ENCODE measurements around the gene CLIC4.
"Not testable (repeated sequence)": the region's sequence is repeated elsewhere in the genome, so short reads cannot be mapped to it uniquely, and the experiment has no call there.

Gene CLIC4

DNA sequence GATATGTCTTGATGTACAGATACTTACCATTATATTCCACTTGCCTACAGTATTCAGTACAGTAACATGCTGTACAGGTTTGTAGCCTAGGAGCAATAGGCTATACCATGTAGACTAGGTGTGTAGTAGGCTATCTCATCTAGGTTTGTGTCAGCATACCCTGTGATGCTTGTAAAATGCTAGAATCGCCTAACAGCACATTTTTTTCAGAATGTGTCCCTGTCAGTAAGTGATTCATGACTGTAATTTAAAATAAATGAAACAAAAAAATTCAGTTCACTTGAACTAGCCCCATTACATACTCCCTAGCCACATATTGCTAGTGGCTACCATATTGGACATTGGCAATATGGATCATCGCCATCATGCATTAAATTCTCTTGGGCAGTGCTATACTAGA is 51.3 kb downstream of the CLIC4 start:
- ATAC-seq (ENCODE audit: insufficient read depth, low read depth) (no peak), DNase-seq (no peak)
- Histone ChIP-seq H3K4me2 (ENCODE audit: insufficient read depth, low read length) (no peak overlapping the region), H3K9me3 (ENCODE audit: insufficient read depth, low read length, severe bottlenecking) (peaks cover 13% of the 10 kb centered on the region), H3K27ac (ENCODE audit: low read length) (no peak overlapping the region), H3K36me3 (ENCODE audit: insufficient read depth, low read length) (peaks cover 15% of the 10 kb centered on the region), H3K27me3 (ENCODE audit: insufficient read depth, low read length, poor library complexity) (no peaks in the 10 kb centered on the region), H3K4me3 (ENCODE audit: low read depth in 1 of 2, low read length in 2 of 2) (no peak overlapping the region), H4K20me1 (ENCODE audit: insufficient read depth, low read length) (peaks cover 4% of the 10 kb centered on the region; the same call in 1 of the 2 replicates), H3K79me2 (ENCODE audit: insufficient read depth, low read length) (peaks cover 48% of the 10 kb centered on the region), H2AFZ (ENCODE audit: low read depth, low read length) (no peak overlapping the region), H3K4me1 (ENCODE audit: insufficient read depth, low read length) (no peaks in the 10 kb centered on the region), H3K9ac (ENCODE audit: low read depth, low read length) (no peak overlapping the region)
- no peak for TF ChIP-seq EZH2 (IDR thresholded peaks at IDR 0.05; ENCODE audit: borderline replicate concordance, low read depth, low read length, severe bottlenecking)
- no peak for TF ChIP-seq CTCF (IDR thresholded peaks at IDR 0.05; ENCODE audit: borderline replicate concordance, extremely low read depth, low read length, poor library complexity, severe bottlenecking)

DNA sequence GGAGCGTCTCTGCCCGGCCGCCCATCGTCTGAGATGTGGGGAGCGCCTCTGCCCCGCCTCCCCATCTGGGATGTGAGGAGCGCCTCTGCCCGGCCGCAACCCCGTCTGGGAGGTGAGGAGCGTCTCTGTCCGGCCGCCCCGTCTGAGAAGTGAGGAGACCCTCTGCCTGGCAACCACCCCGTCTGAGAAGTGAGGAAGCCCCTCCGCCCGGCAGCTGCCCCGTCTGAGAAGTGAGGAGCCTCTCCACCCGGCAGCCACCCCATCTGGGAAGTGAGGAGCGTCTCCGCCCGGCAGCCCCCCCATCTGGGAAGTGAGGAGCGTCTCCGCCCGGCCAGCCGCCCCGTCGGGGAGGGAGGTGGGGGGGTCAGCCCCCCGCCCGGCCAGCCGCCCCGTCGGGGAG is 54.0 kb downstream of the CLIC4 start:
- not testable (repeated sequence) for H4K20me1 ChIP-seq (ENCODE audit: insufficient read depth, low read length)

GRCh38 chr1:24801176-24801575 is 55.9 kb downstream of the CLIC4 start:
- Histone ChIP-seq H4K20me1 (ENCODE audit: insufficient read depth, low read length) (no peaks in the 10 kb centered on the region), H3K36me3 (ENCODE audit: insufficient read depth, low read length) (peaks cover 15% of the 10 kb centered on the region), H2AFZ (ENCODE audit: low read depth, low read length) (no peak overlapping the region), H3K27ac (ENCODE audit: low read length) (no peak overlapping the region), H3K4me3 (ENCODE audit: low read depth in 1 of 2, low read length in 2 of 2) (no peak overlapping the region), H3K27me3 (ENCODE audit: insufficient read depth, low read length, poor library complexity) (no peaks in the 10 kb centered on the region), H3K79me2 (ENCODE audit: insufficient read depth, low read length) (peaks cover 15% of the 10 kb centered on the region; the same call in 1 of the 2 replicates), H3K4me2 (ENCODE audit: insufficient read depth, low read length) (no peak overlapping the region), H3K9ac (ENCODE audit: low read depth, low read length) (no peak overlapping the region), H3K9me3 (ENCODE audit: insufficient read depth, low read length, severe bottlenecking) (peaks cover 13% of the 10 kb centered on the region), H3K4me1 (ENCODE audit: insufficient read depth, low read length) (no peaks in the 10 kb centered on the region)
- no peak for TF ChIP-seq EZH2 (IDR thresholded peaks at IDR 0.05; ENCODE audit: borderline replicate concordance, low read depth, low read length, severe bottlenecking)
- TF ChIP-seq CTCF (IDR thresholded peaks at IDR 0.05; ENCODE audit: borderline replicate concordance, extremely low read depth, low read length, poor library complexity, severe bottlenecking), result no peak
- ATAC-seq (ENCODE audit: insufficient read depth, low read depth), result no peak
- DNase-seq, result no peak

More for the DNA sequence above, 54.0 kb downstream of the CLIC4 start:
- not testable (repeated sequence) for H3K9ac ChIP-seq (ENCODE audit: low read depth, low read length); H3K4me1 ChIP-seq (ENCODE audit: insufficient read depth, low read length); H3K4me2 ChIP-seq (ENCODE audit: insufficient read depth, low read length); ATAC-seq (ENCODE audit: insufficient read depth, low read depth); H3K4me3 ChIP-seq (ENCODE audit: low read depth in 1 of 2, low read length in 2 of 2); H2AFZ ChIP-seq (ENCODE audit: low read depth, low read length); DNase-seq; H3K27me3 ChIP-seq (ENCODE audit: insufficient read depth, low read length, poor library complexity); H3K27ac ChIP-seq (ENCODE audit: low read length)
- Histone ChIP-seq H3K36me3 (ENCODE audit: insufficient read depth, low read length) (peaks cover 15% of the 10 kb centered on the region), H3K79me2 (ENCODE audit: insufficient read depth, low read length) (peaks cover 29% of the 10 kb centered on the region), H3K9me3 (ENCODE audit: insufficient read depth, low read length, severe bottlenecking) (peaks cover 13% of the 10 kb centered on the region)

DNA sequence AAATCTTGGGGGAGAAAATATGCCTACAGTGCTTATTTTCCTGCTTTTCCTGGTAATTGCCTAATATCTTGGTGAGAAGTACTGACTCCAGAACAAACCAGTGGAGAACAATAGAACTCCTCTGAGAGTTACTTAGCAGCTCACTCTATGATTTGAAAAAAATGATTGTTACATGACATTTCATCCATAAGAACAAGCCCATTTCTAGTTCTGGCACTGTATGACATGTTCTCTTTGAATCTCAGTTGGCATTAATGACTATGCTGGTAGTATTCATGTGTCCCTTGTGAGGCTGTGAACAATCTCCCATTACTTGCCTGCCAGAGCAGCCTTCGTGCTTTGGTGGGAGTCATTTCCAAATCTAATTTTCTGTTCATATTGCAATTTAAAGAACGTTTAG is 58.0 kb downstream of the CLIC4 start:
- Histone ChIP-seq H3K9ac (ENCODE audit: low read depth, low read length) (no peak overlapping the region), H3K9me3 (ENCODE audit: insufficient read depth, low read length, severe bottlenecking) (peaks cover 3% of the 10 kb centered on the region), H2AFZ (ENCODE audit: low read depth, low read length) (no peak overlapping the region), H3K4me1 (ENCODE audit: insufficient read depth, low read length) (no peaks in the 10 kb centered on the region), H3K4me3 (ENCODE audit: low read depth in 1 of 2, low read length in 2 of 2) (no peak overlapping the region), H3K4me2 (ENCODE audit: insufficient read depth, low read length) (no peak overlapping the region), H3K79me2 (ENCODE audit: insufficient read depth, low read length) (peaks cover 14% of the 10 kb centered on the region; the same call in 1 of the 2 replicates), H3K27me3 (ENCODE audit: insufficient read depth, low read length, poor library complexity) (no peaks in the 10 kb centered on the region), H3K27ac (ENCODE audit: low read length) (no peak overlapping the region), H3K36me3 (ENCODE audit: insufficient read depth, low read length) (peaks cover 4% of the 10 kb centered on the region), H4K20me1 (ENCODE audit: insufficient read depth, low read length) (no peaks in the 10 kb centered on the region; the same call in 1 of the 2 replicates)
- no peak for DNase-seq
- TF ChIP-seq CTCF (IDR thresholded peaks at IDR 0.05; ENCODE audit: borderline replicate concordance, extremely low read depth, low read length, poor library complexity, severe bottlenecking) (no peak), EZH2 (IDR thresholded peaks at IDR 0.05; ENCODE audit: borderline replicate concordance, low read depth, low read length, severe bottlenecking) (no peak)
- no peak for ATAC-seq (ENCODE audit: insufficient read depth, low read depth)
